ENCODE measurements around the gene PAMR1. TPM values are rescaled to one million over a fixed set of nuclear protein-coding genes. Genes with fewer than 3 reads are reported as not detected.

Gene PAMR1, protein sequence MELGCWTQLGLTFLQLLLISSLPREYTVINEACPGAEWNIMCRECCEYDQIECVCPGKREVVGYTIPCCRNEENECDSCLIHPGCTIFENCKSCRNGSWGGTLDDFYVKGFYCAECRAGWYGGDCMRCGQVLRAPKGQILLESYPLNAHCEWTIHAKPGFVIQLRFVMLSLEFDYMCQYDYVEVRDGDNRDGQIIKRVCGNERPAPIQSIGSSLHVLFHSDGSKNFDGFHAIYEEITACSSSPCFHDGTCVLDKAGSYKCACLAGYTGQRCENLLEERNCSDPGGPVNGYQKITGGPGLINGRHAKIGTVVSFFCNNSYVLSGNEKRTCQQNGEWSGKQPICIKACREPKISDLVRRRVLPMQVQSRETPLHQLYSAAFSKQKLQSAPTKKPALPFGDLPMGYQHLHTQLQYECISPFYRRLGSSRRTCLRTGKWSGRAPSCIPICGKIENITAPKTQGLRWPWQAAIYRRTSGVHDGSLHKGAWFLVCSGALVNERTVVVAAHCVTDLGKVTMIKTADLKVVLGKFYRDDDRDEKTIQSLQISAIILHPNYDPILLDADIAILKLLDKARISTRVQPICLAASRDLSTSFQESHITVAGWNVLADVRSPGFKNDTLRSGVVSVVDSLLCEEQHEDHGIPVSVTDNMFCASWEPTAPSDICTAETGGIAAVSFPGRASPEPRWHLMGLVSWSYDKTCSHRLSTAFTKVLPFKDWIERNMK
- not detected in 2 replicates for total RNA-seq (2014; rRNA removed; shearing (Covaris generic); ENCODE audit: low replicate concordance)

DNA sequence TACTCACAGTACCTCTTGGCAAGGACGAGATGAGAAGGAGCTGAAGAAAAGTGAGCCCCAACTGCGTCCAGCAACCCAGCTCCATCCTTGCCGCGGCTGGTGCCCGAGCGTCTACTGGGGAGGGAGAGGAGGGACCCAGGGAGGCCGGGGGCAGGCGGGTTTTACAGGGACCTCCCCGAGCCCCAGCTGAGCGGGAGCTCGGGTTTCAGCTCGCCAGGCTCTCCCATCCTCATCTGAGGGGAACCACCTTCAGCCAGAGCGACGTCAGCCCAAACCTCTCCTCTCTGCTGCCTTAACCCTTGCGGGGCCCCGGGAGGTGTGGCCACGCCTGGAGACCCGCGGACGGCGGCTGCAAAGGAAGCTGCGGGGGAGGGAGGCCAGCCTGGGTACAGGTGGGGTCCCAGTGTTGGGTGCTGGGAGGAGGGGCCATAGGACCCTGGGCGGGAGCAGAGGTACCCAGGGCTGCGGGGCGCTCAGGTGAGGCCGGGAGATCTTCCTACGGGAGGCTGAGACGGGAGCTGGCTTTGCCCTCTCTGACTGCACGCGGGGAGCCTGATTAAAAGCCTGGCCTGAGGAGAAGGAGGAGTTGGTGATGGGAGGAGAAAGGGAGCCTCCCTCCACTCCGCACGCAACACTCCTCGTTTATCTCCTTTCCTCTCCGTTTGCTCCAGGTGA, at the start of gene PAMR1:
TSS of gene PAMR1 (minus strand) at position 116 of the 675 bp plus-strand sequence. CDS start at position 85, 31 bp downstream.
- Histone ChIP-seq H3K4me3 (no peak within 1 kb of the TSS), H3K36me3 (no peaks in the 10 kb centered on the region), H3K27me3 (no peaks in the 10 kb centered on the region), H3K9me3 (no peaks in the 10 kb centered on the region)
- no peak for DNase-seq

DNA sequence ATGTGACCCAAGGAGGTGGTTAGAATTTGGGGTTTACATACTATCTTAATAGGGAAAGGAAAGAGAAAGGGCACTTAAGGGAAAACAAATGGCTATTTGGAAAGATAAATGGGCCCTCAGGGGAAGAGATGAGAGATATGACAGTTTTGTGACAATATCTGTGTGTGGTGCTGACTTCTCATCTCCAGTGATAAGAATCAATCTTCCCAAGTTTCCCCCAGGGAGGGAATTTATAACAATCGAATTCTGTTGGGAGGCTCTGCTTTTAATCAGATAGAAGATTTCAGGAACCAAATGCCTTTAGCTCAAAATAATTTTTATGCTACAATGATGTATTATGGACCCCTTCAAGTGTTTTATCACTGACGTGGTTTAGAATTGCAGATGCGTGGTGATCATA, 46.3 kb upstream of the PAMR1 start:
- Histone ChIP-seq H3K27me3 (no peaks in the 10 kb centered on the region), H3K9me3 (peaks cover 25% of the 10 kb centered on the region), H3K4me3 (no peak overlapping the region), H3K36me3 (no peaks in the 10 kb centered on the region)
- no peak for DNase-seq

DNA sequence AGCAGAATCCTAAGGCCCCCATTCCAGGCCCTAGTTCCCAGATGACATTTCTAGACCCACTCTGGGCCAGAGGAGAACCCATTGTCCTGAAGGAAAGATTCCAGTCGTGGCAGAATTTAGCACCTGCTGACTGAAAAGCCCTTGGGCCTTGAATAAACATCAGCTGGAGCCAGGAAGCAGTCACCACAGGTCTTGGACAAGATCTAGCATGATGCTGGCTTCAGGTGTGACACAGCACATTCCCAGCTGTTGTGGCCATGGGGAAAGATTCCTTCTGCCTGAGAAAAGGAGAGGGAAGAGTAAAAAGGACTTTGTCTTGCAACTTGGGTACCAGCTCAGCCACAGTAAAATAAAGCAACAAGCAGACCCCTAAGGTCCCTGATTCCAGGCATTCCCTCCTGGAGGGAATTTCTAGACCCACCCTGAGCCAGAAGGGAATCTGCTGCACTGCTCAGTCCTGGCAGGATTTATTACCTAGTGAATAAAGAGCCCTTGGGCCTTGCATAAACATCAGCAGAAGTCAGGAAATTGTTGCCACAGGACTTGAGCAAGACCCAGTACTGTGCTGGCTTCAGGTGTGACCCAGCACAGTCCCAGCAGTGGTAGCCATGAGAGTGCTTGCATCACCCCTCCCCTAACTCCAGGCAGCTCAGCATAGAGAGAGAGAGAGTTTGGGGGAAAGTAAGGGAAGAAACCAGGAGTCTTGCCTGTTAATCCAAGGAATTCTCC, 42.5 kb upstream of the PAMR1 start:
- DNase-seq, result no peak
- no peak overlapping the region for H3K4me3 ChIP-seq
- no peaks in the 10 kb centered on the region for H3K27me3 ChIP-seq
- H3K9me3 ChIP-seq, result peaks cover 12% of the 10 kb centered on the region
- H3K36me3 ChIP-seq, result no peaks in the 10 kb centered on the region

DNA sequence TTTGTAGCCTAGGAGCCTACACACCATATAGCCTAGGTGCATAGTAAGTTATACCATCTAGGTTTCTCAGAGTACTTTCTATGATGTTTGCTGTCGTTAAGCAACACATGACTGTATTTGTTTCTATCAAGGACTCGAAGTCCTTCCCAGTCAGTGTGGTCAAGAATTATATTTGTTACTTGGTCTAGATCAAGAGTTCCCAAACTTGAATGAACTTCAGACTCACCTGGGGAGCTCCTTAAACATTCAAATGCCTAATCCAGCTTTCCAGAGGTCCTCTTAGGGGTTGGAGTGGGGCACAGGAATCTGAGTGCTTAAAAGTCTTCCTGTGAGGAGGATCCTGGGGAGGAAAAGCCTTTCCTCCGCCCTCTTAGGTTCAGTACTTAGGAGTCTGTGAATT, 41.5 kb upstream of the PAMR1 start:
- Histone ChIP-seq H3K36me3 (no peaks in the 10 kb centered on the region), H3K27me3 (no peaks in the 10 kb centered on the region), H3K4me3 (no peak overlapping the region), H3K9me3 (peaks cover 12% of the 10 kb centered on the region)
- no peak for DNase-seq

DNA sequence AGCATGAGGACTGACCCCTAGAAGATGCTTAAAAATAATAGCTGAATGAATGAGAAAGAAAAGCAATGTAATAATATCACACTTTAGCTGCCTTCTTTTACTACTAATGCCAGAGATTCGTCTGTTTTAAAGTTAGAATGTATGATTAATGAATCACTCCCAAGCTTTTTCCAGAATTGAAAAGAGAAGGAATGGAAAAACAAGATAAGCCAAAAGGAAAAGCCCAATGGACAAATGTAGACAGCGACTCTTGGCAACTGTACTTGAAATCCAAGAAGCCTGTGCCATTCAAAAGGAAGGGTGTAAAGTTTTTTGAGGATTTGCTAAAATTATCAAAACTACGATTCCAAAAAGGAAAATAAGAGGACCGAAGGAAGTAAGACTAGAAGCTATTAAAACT, 40.8 kb upstream of the PAMR1 start:
- Histone ChIP-seq H3K4me3 (no peak overlapping the region), H3K9me3 (peaks cover 12% of the 10 kb centered on the region), H3K27me3 (no peaks in the 10 kb centered on the region), H3K36me3 (no peaks in the 10 kb centered on the region)
- DNase-seq, result no peak

DNA sequence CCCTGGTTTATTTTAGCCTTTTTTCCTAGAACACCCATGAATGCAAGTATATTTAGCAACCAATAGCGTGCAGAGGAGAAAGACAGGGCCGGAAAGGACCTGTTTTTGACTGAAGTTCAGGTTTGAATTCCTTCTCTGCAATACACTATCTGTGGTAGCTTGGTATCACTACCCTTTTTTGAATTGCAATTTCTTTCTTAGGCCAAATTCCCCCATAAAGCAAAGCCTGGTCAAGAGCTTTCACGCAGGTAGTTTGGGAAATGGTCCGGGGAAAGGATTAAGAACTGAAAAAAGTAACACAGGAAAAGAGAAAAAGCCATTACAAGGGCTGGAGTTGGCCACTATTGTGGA, 38.8 kb upstream of the PAMR1 start:
- no peak for DNase-seq
- peaks cover 6% of the 10 kb centered on the region for H3K9me3 ChIP-seq
- H3K36me3 ChIP-seq, result no peaks in the 10 kb centered on the region
- H3K4me3 ChIP-seq, result no peak overlapping the region
- no peaks in the 10 kb centered on the region for H3K27me3 ChIP-seq

DNA sequence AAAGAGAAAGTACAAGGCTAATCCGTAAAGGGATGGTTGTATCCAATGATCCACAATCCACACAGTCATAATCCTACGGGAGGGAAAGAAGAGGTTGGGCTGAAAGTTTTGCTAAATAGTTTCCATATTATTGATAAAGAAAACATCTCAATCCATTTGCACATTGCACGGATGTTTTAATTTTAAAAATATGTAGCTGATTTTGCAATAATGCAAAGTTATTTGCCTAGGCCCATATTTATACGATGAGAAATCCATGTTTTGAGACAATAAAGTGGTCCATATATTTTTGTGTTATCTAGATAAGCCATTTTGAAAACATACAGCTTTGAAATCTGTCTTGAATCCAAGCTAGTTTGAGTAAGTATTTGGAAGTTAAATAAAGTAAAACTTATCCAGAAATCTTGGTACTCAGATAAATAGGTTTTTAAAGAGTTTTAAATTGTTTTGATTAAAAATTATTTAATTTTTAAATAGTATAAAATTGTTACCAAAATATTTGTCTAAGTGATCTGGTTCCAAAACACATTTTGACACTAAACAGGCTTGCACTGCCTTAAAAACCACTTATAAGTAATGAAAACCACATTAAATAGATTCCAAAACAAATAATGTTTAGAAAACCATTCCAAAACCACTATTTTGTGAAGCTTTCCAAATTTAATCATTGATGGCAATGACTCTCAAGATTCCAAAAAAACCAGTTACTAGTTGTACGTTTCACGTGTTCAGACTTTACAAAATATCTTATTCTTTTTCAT, 38.2 kb upstream of the PAMR1 start:
- Histone ChIP-seq H3K9me3 (peaks cover 2% of the 10 kb centered on the region; the same call in 1 of the 2 replicates), H3K4me3 (no peak overlapping the region), H3K36me3 (no peaks in the 10 kb centered on the region), H3K27me3 (no peaks in the 10 kb centered on the region)
- no peak for DNase-seq

DNA sequence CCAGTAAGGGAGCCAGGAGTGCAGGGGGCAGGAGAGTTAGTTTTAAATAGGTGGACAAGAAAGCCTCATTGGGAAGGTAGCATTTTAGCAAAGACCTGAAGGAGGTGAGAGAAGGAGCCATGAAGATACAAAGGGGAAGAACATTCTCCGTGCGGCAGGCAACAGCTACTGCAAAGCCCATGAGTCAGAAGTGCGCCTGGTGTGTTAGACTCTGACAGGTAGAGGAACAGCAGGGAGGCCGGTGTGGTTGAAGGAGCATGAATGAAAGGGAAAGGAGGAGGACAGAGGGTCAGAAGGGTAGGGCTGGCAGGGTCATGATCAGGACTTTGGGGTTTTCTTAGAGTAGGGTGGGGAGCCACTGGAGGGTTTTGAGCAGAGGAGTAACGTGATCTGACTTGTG, 34.5 kb upstream of the PAMR1 start:
- no peak for DNase-seq
- no peaks in the 10 kb centered on the region for H3K36me3 ChIP-seq
- no peaks in the 10 kb centered on the region for H3K9me3 ChIP-seq
- no peaks in the 10 kb centered on the region for H3K27me3 ChIP-seq
- H3K4me3 ChIP-seq, result no peak overlapping the region

DNA sequence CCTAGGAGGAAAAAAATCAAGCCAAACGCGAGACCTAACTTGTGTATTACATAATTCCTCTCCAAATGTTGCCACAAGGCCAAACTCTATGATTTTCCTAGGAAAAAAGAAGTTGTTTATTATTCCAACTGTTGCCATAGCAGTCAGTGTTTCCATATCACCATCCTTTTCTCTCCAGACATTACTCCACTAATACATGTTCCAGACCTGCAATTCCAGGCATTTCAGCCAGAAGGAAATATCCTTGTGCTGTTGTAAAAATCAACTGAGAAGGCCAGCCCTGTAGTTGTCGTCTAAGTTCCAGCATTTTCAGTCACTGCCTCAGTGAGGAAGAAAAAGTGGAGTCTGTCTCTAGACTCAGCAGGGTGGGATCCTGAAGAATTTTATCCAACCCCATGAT, 33.1 kb upstream of the PAMR1 start:
- no peak overlapping the region for H3K4me3 ChIP-seq
- H3K36me3 ChIP-seq, result no peaks in the 10 kb centered on the region
- no peak for DNase-seq
- no peaks in the 10 kb centered on the region for H3K9me3 ChIP-seq
- H3K27me3 ChIP-seq, result no peaks in the 10 kb centered on the region

DNA sequence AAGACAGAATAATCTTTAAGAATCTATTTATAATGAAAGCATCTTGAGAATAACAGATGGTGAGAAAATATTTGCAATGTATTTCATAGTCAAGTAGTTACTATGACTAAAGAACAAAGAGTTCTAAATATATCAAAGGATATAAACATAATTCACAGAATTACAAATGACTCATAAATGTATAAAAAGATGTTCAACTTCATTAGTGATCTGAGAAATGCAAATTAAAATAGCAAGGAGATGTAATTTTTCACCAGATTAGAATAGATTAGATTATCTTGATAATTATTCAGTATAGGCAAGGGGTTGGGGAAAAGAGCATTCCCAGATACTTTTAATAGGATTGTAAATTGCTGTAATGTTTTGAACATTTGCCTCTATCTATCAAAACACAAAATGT, 30.1 kb upstream of the PAMR1 start:
- Histone ChIP-seq H3K27me3 (no peaks in the 10 kb centered on the region), H3K36me3 (no peaks in the 10 kb centered on the region), H3K9me3 (no peaks in the 10 kb centered on the region), H3K4me3 (no peak overlapping the region)
- DNase-seq, result no peak

DNA sequence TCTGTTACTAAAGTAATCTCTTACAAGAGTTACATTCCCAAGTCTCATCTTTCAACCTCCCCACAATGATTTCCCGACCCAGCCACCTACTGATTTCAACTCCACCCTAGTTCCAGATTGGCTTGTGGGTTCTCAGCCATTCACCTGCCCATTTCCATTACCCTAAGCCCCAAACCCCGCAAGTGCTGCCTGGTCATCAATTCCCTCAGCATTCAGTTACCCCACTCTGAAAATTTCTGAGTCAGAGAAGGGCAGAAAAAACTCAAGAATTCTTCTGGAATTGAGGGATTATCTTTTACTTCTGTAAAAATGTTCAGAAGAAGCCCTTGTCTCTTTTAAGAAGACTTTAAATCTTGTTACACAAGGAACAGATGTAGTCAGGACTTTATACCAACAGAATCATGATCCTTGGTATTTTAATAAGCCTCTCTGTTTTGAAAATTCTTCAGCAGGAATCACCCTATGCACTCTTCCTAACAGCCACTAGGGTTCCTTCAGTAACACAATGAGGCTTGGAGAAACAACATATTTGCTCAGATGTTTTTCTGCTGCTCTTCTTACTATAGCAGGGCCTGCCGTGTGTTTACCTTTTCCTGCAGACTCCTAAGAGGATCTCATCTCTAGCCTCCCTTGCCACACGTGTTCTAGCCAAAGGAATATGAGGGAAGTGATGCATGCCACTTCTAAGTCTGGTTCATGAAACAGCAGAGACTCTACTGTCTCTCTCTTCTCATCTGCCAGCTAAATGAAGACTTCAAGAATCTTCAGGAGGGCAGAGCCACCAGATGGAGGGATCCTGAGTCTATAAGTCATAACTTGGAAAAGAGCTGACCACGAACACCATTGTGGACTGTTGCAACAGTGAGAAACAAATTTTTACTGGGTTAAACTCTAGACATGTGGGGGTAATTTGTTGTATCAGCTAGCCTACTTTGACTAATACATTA, 29.3 kb upstream of the PAMR1 start:
- no peaks in the 10 kb centered on the region for H3K9me3 ChIP-seq

DNA sequence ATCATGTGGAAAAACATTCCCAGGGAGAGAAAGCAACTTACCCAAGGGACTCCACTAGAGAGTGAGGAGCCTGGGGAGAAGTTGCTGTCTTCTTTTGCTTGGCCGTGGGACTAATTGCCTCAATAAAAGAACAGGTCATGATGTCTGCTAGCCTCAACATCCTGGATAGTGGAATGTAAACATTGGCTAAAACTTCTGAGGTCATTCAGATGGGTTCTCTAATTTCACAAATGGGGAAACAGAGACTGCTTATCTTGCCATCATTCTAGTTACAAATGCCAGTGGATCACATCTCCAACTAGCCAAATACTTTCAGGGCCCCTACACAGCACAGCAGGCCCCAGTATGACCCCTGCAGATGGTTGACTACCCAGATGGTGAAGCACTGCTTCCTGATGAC, 28.4 kb upstream of the PAMR1 start:
- H3K9me3 ChIP-seq, result no peaks in the 10 kb centered on the region
- H3K4me3 ChIP-seq, result no peak overlapping the region
- H3K27me3 ChIP-seq, result no peaks in the 10 kb centered on the region
- no peaks in the 10 kb centered on the region for H3K36me3 ChIP-seq
- DNase-seq, result peak; percentile 46

More for the DNA sequence above, 29.3 kb upstream of the PAMR1 start:
- H3K27me3 ChIP-seq, result no peaks in the 10 kb centered on the region
- H3K36me3 ChIP-seq, result no peaks in the 10 kb centered on the region
- DNase-seq, result no peak
- no peak overlapping the region for H3K4me3 ChIP-seq

DNA sequence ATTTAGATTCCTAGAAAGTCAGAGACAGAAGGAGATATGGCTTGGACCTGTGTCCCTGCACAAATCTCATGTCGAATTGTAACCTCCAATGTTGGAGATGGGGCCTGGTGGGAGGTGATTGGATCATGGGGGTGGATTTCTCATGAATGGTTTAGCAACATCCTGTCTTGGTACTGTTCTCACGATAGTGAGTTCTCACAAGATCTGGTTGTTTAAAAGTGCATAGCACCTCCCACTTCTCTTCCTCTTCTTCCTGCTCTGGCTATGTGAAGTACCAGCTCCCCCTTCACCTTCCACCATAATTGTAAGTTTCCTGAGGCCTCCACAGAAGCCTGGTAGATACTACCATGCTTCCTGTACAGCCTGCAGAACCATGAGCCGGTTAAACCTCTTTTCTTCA, 27.6 kb upstream of the PAMR1 start:
- DNase-seq, result no peak
- Histone ChIP-seq H3K27me3 (no peaks in the 10 kb centered on the region), H3K4me3 (no peak overlapping the region), H3K36me3 (no peaks in the 10 kb centered on the region), H3K9me3 (no peaks in the 10 kb centered on the region)

DNA sequence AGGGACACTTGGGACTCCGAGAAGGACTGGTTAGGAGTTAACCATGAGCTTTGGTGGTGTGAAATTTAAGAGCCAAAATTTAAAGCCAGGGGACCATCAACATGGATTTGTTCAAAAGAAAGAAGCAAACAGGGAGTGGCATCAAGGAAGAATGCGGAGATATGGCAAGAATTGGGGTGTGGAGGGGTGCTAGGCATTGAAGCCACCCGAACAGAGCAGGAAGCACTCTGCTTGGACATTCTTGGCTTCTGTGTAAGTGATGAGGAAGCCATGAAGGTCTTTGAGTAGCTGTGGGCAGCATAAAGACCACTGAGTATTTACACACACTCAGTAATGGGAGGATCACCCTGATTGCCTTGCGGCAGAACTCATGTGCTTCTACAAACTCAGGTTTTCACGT, 27.2 kb upstream of the PAMR1 start:
- no peaks in the 10 kb centered on the region for H3K9me3 ChIP-seq

DNA sequence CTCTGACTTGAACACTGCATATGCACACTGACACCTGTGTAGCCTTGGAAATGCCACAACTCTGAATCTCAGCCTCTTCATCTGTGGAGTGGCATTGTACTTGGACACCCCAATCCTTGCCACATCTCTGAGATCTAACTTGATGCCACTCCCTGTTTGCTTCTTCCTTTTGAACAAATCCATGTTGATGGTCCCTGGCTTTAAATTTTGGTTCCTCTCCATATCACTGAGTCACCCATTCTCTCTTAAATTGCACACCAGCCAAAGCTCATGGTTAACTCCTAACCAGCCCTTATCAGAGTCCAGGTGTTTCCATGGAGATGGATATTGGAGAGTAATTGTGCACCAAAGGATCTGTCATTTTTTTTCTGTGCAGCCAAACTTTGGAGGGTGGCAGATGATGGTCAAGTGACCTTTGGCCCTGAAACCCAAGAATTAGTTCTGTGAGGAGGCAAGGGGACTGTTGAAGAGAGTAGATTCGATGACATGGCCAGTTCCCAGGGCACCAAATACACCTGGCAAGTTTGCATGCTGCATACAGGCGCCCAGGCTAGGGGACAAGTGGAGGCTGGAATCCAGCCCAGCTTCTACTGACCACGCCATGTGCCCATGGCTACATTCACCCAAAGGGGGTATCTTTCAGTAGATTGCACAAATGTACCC, 25.1 kb upstream of the PAMR1 start:
- Histone ChIP-seq H3K27me3 (no peaks in the 10 kb centered on the region), H3K36me3 (no peaks in the 10 kb centered on the region), H3K4me3 (no peak overlapping the region), H3K9me3 (no peaks in the 10 kb centered on the region)
- no peak for DNase-seq

More for the DNA sequence above, 27.2 kb upstream of the PAMR1 start:
- no peak for DNase-seq
- Histone ChIP-seq H3K27me3 (no peaks in the 10 kb centered on the region), H3K4me3 (no peak overlapping the region), H3K36me3 (no peaks in the 10 kb centered on the region)

Measured in MG63 (cell line).